Prostate gland (tissue), 2 donors: Measurements from ENCODE around the gene PDE9A. TPM values are rescaled to one million over a fixed set of nuclear protein-coding genes. Genes with fewer than 3 reads are reported as not detected.

ENCODE experiments used
- DNase-seq: peaks from one replicate; pipeline ENCODE4 v3.0.0-alpha.2; 2019; ENCODE audit warnings: low spot score
- H3K27ac ChIP-seq, 2 donors: fragments of 200-600 bp; sonication (generic); 2 replicates each; pipeline ENCODE4 v1.5.1; 2017 to 2019
- H3K27me3 ChIP-seq: fragments of 200-600 bp; sonication (generic); replicated peaks from 2 replicates; pipeline ENCODE4 v1.5.1; 2019; ENCODE audit not compliant: insufficient read depth
- H3K36me3 ChIP-seq, 2 donors: fragments of 200-600 bp; sonication (generic); 1 replicate in 1 of 2; 2 replicates in 1 of 2; pipeline versions ENCODE4 v1.5.1 to v1.8.1; 2017 to 2019
- H3K4me1 ChIP-seq: fragments of 200-600 bp; sonication (generic); replicated peaks from 2 replicates; pipeline ENCODE4 v1.5.1; 2019
- H3K4me3 ChIP-seq, 2 donors: fragments of 200-600 bp; sonication (generic); 2 replicates each; pipeline ENCODE4 v1.5.1; 2017 to 2019
- H3K9me3 ChIP-seq: fragments of 200-600 bp; sonication (generic); 2 replicates; pipeline ENCODE4 v1.5.1; 2017
- CTCF ChIP-seq, 4 experiments: fragments of 200-600 bp in 2 of 4; fragments of 450-650 bp in 2 of 4; sonication (generic) in 2 of 4; IDR thresholded peaks; 1 replicate in 3 of 4; 2 replicates in 1 of 4; pipeline ENCODE4 v1.5.1; 2016 to 2019; ENCODE audit warnings: antibody characterized with exemption in 4 of 4, mild to moderate bottlenecking in 2 of 4, moderate library complexity in 2 of 4
- POLR2A ChIP-seq: fragments of 450-650 bp; IDR thresholded peaks from one replicate; pipeline ENCODE4 v1.6.1; 2016; ENCODE audit warnings: antibody characterized with exemption, mild to moderate bottlenecking
- POLR2AphosphoS5 ChIP-seq: sonication (generic); formaldehyde crosslinking; IDR thresholded peaks from one replicate; pipeline ENCODE4 v1.6.1; 2017; ENCODE audit warnings: antibody characterized with exemption
- WGBS: methylation state at CpG from one replicate; pipeline ENCODE4 v1.1.5; 2018; 5-methylcytosine and 5-hydroxymethylcytosine counted together
- intact Hi-C: fragments of 100-400 bp; cut with DNase I; formaldehyde crosslinking; loops from one replicate; pipeline ENCODE4 v1.14.2; 2022
- total RNA-seq, 2 donors: library from RNA; depleted of rRNA; stranded (reverse); fragments of >200 nt; gene quantifications; one replicate each; pipeline ENCODE4 v1.1.0, GENCODE V29; 2016

PDE9A gene
- total RNA-seq, 2 donors from 2014 or later, result 80.0 to 93.6 TPM

DNA sequence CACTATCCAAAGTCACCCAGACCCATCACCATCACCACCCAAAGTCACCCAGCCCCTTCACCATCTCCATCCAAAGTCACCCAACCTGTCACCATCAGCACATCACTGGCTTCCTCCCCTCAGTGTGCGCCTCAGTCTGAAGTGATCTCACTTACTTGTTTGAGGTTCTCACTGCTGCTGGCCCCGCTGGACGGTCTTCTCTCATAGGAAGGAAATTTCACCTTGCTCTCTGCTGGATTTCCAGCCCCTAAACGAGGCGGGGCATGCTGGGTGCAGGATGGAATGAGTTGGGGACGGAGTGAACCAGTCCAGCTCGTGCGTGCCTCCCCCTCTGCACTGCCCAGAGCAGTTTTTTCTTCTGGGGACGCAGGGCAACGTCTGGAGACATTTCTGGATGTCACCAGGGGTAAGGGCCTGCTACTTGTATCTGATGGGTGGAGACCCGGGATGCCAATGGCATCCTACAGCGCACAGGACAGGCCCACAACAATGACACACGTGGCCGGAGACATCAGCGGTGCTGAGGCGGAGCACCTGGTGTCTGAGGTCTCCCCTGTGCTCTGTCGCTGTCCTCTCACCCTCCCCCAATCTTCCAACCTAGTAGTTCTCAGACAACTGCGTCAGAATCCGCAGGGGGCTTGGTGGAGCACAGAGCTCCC lies 38.6 kb downstream of the PDE9A start:
- no peak for DNase-seq
- TF ChIP-seq POLR2AphosphoS5, result no peak
- no peak for TF ChIP-seq POLR2A
- no peak for TF ChIP-seq CTCF (IDR thresholded peaks at IDR 0.05)
- H3K4me3 ChIP-seq, result no peak overlapping the region
- no peaks in the 10 kb centered on the region for H3K27me3 ChIP-seq
- H3K36me3 ChIP-seq, result no peaks in the 10 kb centered on the region
- H3K4me1 ChIP-seq, result no peaks in the 10 kb centered on the region
- H3K9me3 ChIP-seq, result no peaks in the 10 kb centered on the region
- H3K27ac ChIP-seq, result no peak overlapping the region
- intact Hi-C loops, result no loop called here
- WGBS, result 92% methylated on average over 19 of the region's 19 CpGs

DNA sequence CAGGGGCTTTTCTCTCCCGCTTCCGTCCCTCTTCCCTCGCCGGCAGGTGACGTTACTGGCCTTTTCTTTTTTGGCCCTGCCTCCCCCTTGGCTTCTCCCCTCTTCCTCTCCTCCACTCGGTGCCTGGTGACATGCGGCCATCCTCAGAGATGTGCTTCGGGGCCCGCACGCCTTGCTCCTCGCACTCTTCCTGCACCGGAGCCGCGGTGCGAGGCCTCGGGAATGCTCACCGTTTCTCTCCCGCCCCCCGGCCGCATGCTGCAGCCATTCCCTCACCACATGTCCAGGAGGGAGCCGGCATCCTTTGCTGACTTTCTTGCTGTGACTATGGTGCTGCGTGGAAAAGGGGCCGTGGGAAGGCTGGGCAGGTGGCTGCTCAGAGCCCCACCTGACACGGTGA lies 39.3 kb downstream of the PDE9A start:
- no peaks in the 10 kb centered on the region for H3K9me3 ChIP-seq
- no peaks in the 10 kb centered on the region for H3K4me1 ChIP-seq
- intact Hi-C loops, result no loop called here
- H3K36me3 ChIP-seq, result no peaks in the 10 kb centered on the region
- H3K27ac ChIP-seq, result no peak overlapping the region
- TF ChIP-seq POLR2AphosphoS5, result no peak
- no peak for TF ChIP-seq CTCF (IDR thresholded peaks at IDR 0.05)
- no peak for TF ChIP-seq POLR2A
- H3K4me3 ChIP-seq, result no peak overlapping the region
- DNase-seq, result no peak
- no peaks in the 10 kb centered on the region for H3K27me3 ChIP-seq
- WGBS, result 95% methylated on average over 24 of the region's 24 CpGs

GRCh38 chr21:42694751-42695696 lies 41.6 kb downstream of the PDE9A start:
- WGBS, result 74% methylated on average over 20 of the region's 20 CpGs
- H3K9me3 ChIP-seq, result no peaks in the 10 kb centered on the region
- H3K4me3 ChIP-seq, result no peak overlapping the region
- DNase-seq, result no peak
- no peaks in the 10 kb centered on the region for H3K4me1 ChIP-seq
- H3K27ac ChIP-seq, result no peak overlapping the region
- TF ChIP-seq POLR2A, result no peak
- TF ChIP-seq POLR2AphosphoS5, result no peak
- TF ChIP-seq CTCF (IDR thresholded peaks at IDR 0.05), result no peak
- H3K27me3 ChIP-seq, result no peaks in the 10 kb centered on the region
- no peaks in the 10 kb centered on the region for H3K36me3 ChIP-seq
- intact Hi-C loops, result no loop called here

DNA sequence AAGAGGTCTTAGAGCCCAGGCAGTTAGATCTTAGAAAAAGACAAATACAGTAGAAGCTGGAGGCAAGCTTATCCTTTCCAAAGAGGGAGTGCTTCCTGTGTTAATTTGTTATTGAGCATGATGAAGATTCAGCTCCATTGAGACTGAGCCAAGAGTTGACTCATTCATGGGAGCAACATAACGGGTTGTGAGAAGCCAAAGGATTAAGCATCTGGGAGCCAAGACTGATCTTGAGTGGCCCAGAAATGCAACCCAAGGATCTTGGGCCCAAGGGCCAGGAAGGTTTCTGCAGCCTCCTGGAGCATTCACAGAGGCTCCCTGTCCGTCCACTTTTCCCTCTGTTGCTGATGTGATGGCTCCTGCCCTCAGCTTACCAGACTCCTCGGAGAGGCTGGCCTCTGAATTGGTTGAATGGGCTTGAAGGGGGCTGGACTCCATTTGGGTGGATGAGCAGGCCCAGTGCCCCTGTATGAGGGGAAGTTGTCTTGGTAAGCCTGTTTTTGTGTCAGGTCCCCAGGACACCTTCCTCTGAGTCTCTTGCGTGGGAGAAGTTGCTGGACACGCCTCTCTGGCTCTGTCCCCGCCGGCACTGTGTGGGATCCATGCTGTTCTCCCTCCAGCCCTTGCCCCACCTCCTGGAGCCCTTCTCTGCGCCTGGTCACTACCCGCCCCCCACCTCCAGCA lies 42.4 kb downstream of the PDE9A start:
- Histone ChIP-seq H3K27ac (no peak overlapping the region), H3K36me3 (no peaks in the 10 kb centered on the region), H3K4me1 (no peaks in the 10 kb centered on the region), H3K9me3 (no peaks in the 10 kb centered on the region), H3K27me3 (no peaks in the 10 kb centered on the region), H3K4me3 (no peak overlapping the region)
- no peak for DNase-seq
- 85% methylated on average over 9 of the region's 9 CpGs for WGBS
- intact Hi-C loops, result no loop called here
- no peak for TF ChIP-seq POLR2AphosphoS5
- no peak for TF ChIP-seq POLR2A
- no peak for TF ChIP-seq CTCF (IDR thresholded peaks at IDR 0.05)
